ENCODE data around the gene DNAAF2.

DNAAF2 gene

GRCh38 chr14:49583629-49584028, 51.4 kb downstream of the DNAAF2 start:
- Histone ChIP-seq H3K9me3 (ENCODE audit: control insufficient read depth, insufficient read depth, low read length) (no peaks in the 10 kb centered on the region), H3K4me1 (ENCODE audit: insufficient read depth, low read length) (peaks cover 16% of the 10 kb centered on the region; the same call in 1 of the 2 replicates), H3K9ac (ENCODE audit: low read depth, low read length) (peak overlapping the region; percentile 98), H3K36me3 (ENCODE audit: insufficient read depth, low read length) (peaks cover 23% of the 10 kb centered on the region)

- Histone ChIP-seq H3K4me1 (ENCODE audit: insufficient read depth, low read length) (peaks cover 16% of the 10 kb centered on the region; the same call in 1 of the 2 replicates), H3K9ac (ENCODE audit: low read depth, low read length) (no peak overlapping the region), H3K36me3 (ENCODE audit: insufficient read depth, low read length) (peaks cover 28% of the 10 kb centered on the region), H3K9me3 (ENCODE audit: control insufficient read depth, insufficient read depth, low read length) (no peaks in the 10 kb centered on the region)
These were observed 52.7 kb downstream of the DNAAF2 start for GRCh38 chr14:49582113-49582977.

GRCh38 chr14:49581209-49582112, 53.6 kb downstream of the DNAAF2 start:
- H3K9ac ChIP-seq (ENCODE audit: low read depth, low read length), result no peak overlapping the region
- no peaks in the 10 kb centered on the region for H3K9me3 ChIP-seq (ENCODE audit: control insufficient read depth, insufficient read depth, low read length)
- peaks cover 16% of the 10 kb centered on the region; the same call in 1 of the 2 replicates for H3K4me1 ChIP-seq (ENCODE audit: insufficient read depth, low read length)
- H3K36me3 ChIP-seq (ENCODE audit: insufficient read depth, low read length), result peaks cover 33% of the 10 kb centered on the region

GRCh38 chr14:49579841-49580240, 55.2 kb downstream of the DNAAF2 start:
- Histone ChIP-seq H3K36me3 (ENCODE audit: insufficient read depth, low read length) (peaks cover 37% of the 10 kb centered on the region), H3K9ac (ENCODE audit: low read depth, low read length) (no peak overlapping the region), H3K9me3 (ENCODE audit: control insufficient read depth, insufficient read depth, low read length) (no peaks in the 10 kb centered on the region), H3K4me1 (ENCODE audit: insufficient read depth, low read length) (peaks cover 16% of the 10 kb centered on the region; the same call in 1 of the 2 replicates)

- Histone ChIP-seq H3K4me1 (ENCODE audit: insufficient read depth, low read length) (peaks cover 6% of the 10 kb centered on the region; the same call in 1 of the 2 replicates), H3K36me3 (ENCODE audit: insufficient read depth, low read length) (peaks cover 28% of the 10 kb centered on the region), H3K9me3 (ENCODE audit: control insufficient read depth, insufficient read depth, low read length) (no peaks in the 10 kb centered on the region), H3K9ac (ENCODE audit: low read depth, low read length) (no peak overlapping the region)
These were observed 56.9 kb downstream of the DNAAF2 start for GRCh38 chr14:49578141-49578540.

Data from ES-I3 (cell line).